G401 (cell line): ENCODE results near the gene TRMU. TPM values are rescaled to one million over a fixed set of nuclear protein-coding genes. Genes with fewer than 3 reads are reported as not detected.
"Not testable (repeated sequence)": the region's sequence is repeated elsewhere in the genome, so short reads cannot be mapped to it uniquely, and the experiment has no call there.

Source experiments
- DNase-seq: peaks from one replicate; pipeline ENCODE4 v3.0.0-alpha.2; 2015; ENCODE audit warnings: low spot score
- in situ Hi-C: cut with HindIII; loops from 2 replicates; pipeline ENCODE4 v1.10.0; 2016; ENCODE audit warnings: low sequenced_read_pairs, mixed read lengths
- total RNA-seq: library from RNA; depleted of rRNA; stranded (reverse); fragments of >200 nt; shearing (Covaris generic); gene quantifications from 2 replicates; pipeline ENCODE4 v1.2.3, GENCODE V29; 2014

Gene TRMU
- total RNA-seq, 1 experiment from 2014 or later, result 57.7 TPM

GRCh38 chr22:46297151-46297812 is 38.2 kb upstream of the TRMU start:
- in situ Hi-C loops, result no loop called here
- no peak for DNase-seq

- in situ Hi-C loops, result no loop called here
- no peak for DNase-seq
Measured at GRCh38 chr22:46299101-46299500, 36.4 kb upstream of the TRMU start.

- in situ Hi-C loops, result no loop called here
- DNase-seq, result no peak
Measured at GRCh38 chr22:46300491-46300890, 35.0 kb upstream of the TRMU start.

- in situ Hi-C loops, result no loop called here
- DNase-seq, result no peak
Measured at GRCh38 chr22:46303347-46303965, 32.1 kb upstream of the TRMU start.

- in situ Hi-C loops, result no loop called here
- DNase-seq, result no peak
Measured at GRCh38 chr22:46308283-46308988, 27.1 kb upstream of the TRMU start.

GRCh38 chr22:46309526-46310085 is 25.9 kb upstream of the TRMU start:
- in situ Hi-C loops, result no loop called here

GRCh38 chr22:46312056-46312455 is 23.5 kb upstream of the TRMU start:
- in situ Hi-C loops, result no loop called here
- no peak for DNase-seq

More at GRCh38 chr22:46309526-46310085, 25.9 kb upstream of the TRMU start:
- DNase-seq, result no peak

- DNase-seq, in situ Hi-C loops: not testable (repeated sequence)
Measured at GRCh38 chr22:46312848-46313247, 22.7 kb upstream of the TRMU start.

- in situ Hi-C loops, result no loop called here
- DNase-seq, result no peak
Measured at GRCh38 chr22:46315976-46316375, 19.5 kb upstream of the TRMU start.

GRCh38 chr22:46317646-46318045 is 17.9 kb upstream of the TRMU start:
- no peak for DNase-seq
- in situ Hi-C loops, result no loop called here

- in situ Hi-C loops, result no loop called here
- no peak for DNase-seq
Measured at GRCh38 chr22:46318576-46318975, 16.9 kb upstream of the TRMU start.

GRCh38 chr22:46319319-46319718 is 16.2 kb upstream of the TRMU start:
- in situ Hi-C loops, result no loop called here
- DNase-seq, result no peak

GRCh38 chr22:46320166-46320710 is 15.3 kb upstream of the TRMU start:
- in situ Hi-C loops, result no loop called here

GRCh38 chr22:46320716-46321386 is 14.7 kb upstream of the TRMU start:
- in situ Hi-C loops, result no loop called here
- no peak for DNase-seq

More at GRCh38 chr22:46320166-46320710, 15.3 kb upstream of the TRMU start:
- no peak for DNase-seq

- in situ Hi-C loops, result no loop called here
- DNase-seq, result no peak
Measured at GRCh38 chr22:46322711-46323110, 12.8 kb upstream of the TRMU start.

GRCh38 chr22:46323162-46323561 is 12.4 kb upstream of the TRMU start:
- in situ Hi-C loops, result no loop called here
- no peak for DNase-seq

- DNase-seq, result no peak
- in situ Hi-C loops, result no loop called here
Measured at GRCh38 chr22:46326066-46326680, 9.3 kb upstream of the TRMU start.

GRCh38 chr22:46327691-46328465 is 7.6 kb upstream of the TRMU start:
- no peak for DNase-seq
- in situ Hi-C loops, result no loop called here
